HepG2 (cell line): ENCODE results near the gene ZNF276. TPM values are rescaled to one million over a fixed set of nuclear protein-coding genes. Genes with fewer than 3 reads are reported as not detected.

ENCODE experiments used
- AGO2 ChIP-seq: fragments of 200-400 bp; formaldehyde crosslinking; optimal IDR thresholded peaks from 2 replicates; pipeline ENCODE3; 2017; ENCODE audit warnings: mild to moderate bottlenecking, low read depth, low read length, moderate library complexity
- AKNA ChIP-seq: sonication (generic); formaldehyde crosslinking; IDR thresholded peaks from 2 replicates; pipeline ENCODE4 v1.4.0; 2020; ENCODE audit warnings: missing genetic modification reagents, borderline replicate concordance
- ARNT2 ChIP-seq: sonication (generic); formaldehyde crosslinking; IDR thresholded peaks from 2 replicates; pipeline ENCODE4 v1.8.0; 2022; ENCODE audit warnings: mild to moderate bottlenecking, low read depth, missing genetic modification reagents, moderate library complexity
- DPF2 ChIP-seq: sonication (generic); formaldehyde crosslinking; IDR thresholded peaks from 2 replicates; pipeline ENCODE4 v1.4.0; 2020; ENCODE audit warnings: mild to moderate bottlenecking, low read depth, missing genetic modification reagents, borderline replicate concordance
- DRAP1 ChIP-seq: IDR thresholded peaks from 2 replicates; pipeline ENCODE4 v1.6.1; 2016; ENCODE audit warnings: missing genetic modification reagents, missing compliant biosample characterization
- FIP1L1 ChIP-seq: fragments of 200-400 bp; formaldehyde crosslinking; IDR thresholded peaks from 2 replicates; pipeline ENCODE4 v1.6.1; 2018; ENCODE audit warnings: low read depth, mild to moderate bottlenecking, low read length, moderate library complexity, borderline replicate concordance; ENCODE audit not compliant: insufficient read depth
- GATAD2A ChIP-seq: IDR thresholded peaks from 2 replicates; pipeline ENCODE4 v1.6.1; 2016
- HDAC1 ChIP-seq: sonication (generic); formaldehyde crosslinking; IDR thresholded peaks from 2 replicates; pipeline ENCODE4 v1.5.1; 2020; ENCODE audit warnings: mild to moderate bottlenecking, missing genetic modification reagents
- HMGA1 ChIP-seq: sonication (generic); formaldehyde crosslinking; conservative IDR thresholded peaks from 2 replicates; pipeline ENCODE4 v1.4.0; 2020; ENCODE audit warnings: missing genetic modification reagents
- KDM2A ChIP-seq: sonication (generic); formaldehyde crosslinking; IDR thresholded peaks from 2 replicates; pipeline ENCODE4 v1.4.0; 2020; ENCODE audit warnings: low read depth, missing genetic modification reagents, borderline replicate concordance
- KDM3A ChIP-seq: IDR thresholded peaks from 2 replicates; pipeline ENCODE4 v1.6.1; 2018; ENCODE audit warnings: low read depth, missing compliant biosample characterization
- KDM4B ChIP-seq: sonication (generic); formaldehyde crosslinking; IDR thresholded peaks from 2 replicates; pipeline ENCODE4 v1.4.0; 2020; ENCODE audit warnings: missing genetic modification reagents
- MAFF ChIP-seq: IDR thresholded peaks from 2 replicates; pipeline ENCODE4 v1.6.1; 2011; ENCODE audit warnings: low read depth, low read length, improper control_type of control experiment
- NFIC ChIP-seq: IDR thresholded peaks from 2 replicates; pipeline ENCODE4 v1.6.1; 2012; ENCODE audit warnings: mild to moderate bottlenecking, low read length, inconsistent platforms
- POLR2A ChIP-seq, 2 experiments: IDR thresholded peaks; 2 replicates each; pipeline ENCODE4 v1.6.1; 2011; ENCODE audit warnings: low read depth in 2 of 2, low read length in 2 of 2, mild to moderate bottlenecking in 1 of 2, moderate library complexity in 1 of 2; ENCODE audit not compliant: insufficient read depth in 1 of 2
- SIN3B ChIP-seq: fragments of 150-350 bp; IDR thresholded peaks from 2 replicates; pipeline ENCODE4 v1.6.1; 2014; ENCODE audit warnings: low read length
- SKI ChIP-seq: fragments of 450-650 bp; IDR thresholded peaks from one replicate; pipeline ENCODE4 v1.6.1; 2018; ENCODE audit warnings: mild to moderate bottlenecking; ENCODE audit not compliant: partially characterized antibody
- STAT5B ChIP-seq: sonication (generic); formaldehyde crosslinking; IDR thresholded peaks from 2 replicates; pipeline ENCODE4 v1.4.0; 2020; ENCODE audit warnings: missing genetic modification reagents
- TARDBP ChIP-seq: sonication (generic); formaldehyde crosslinking; IDR thresholded peaks from 2 replicates; pipeline ENCODE4 v1.8.0; 2022; ENCODE audit warnings: mild to moderate bottlenecking, missing genetic modification reagents
- ZFP1 ChIP-seq: IDR thresholded peaks from 2 replicates; pipeline ENCODE4 v1.6.1; 2016
- ZIK1 ChIP-seq: sonication (generic); formaldehyde crosslinking; IDR thresholded peaks from 2 replicates; pipeline ENCODE4 v1.5.0; 2020; ENCODE audit warnings: mild to moderate bottlenecking, low read depth, missing genetic modification reagents, borderline replicate concordance
- ZNF292 ChIP-seq: sonication (generic); formaldehyde crosslinking; IDR thresholded peaks from 2 replicates; pipeline ENCODE4 v1.8.1; 2022; ENCODE audit warnings: mild to moderate bottlenecking, low read depth, missing genetic modification reagents, borderline replicate concordance
- ZNF510 ChIP-seq: sonication (generic); formaldehyde crosslinking; IDR thresholded peaks from 2 replicates; pipeline ENCODE4 v1.4.0; 2020; ENCODE audit warnings: low read depth, mild to moderate bottlenecking, missing genetic modification reagents
- ZNF556 ChIP-seq: sonication (generic); formaldehyde crosslinking; IDR thresholded peaks from 2 replicates; pipeline ENCODE4 v1.4.0; 2020; ENCODE audit warnings: mild to moderate bottlenecking, missing genetic modification reagents, borderline replicate concordance
- ZNF75D ChIP-seq: sonication (generic); formaldehyde crosslinking; IDR thresholded peaks from 2 replicates; pipeline ENCODE4 v1.8.1; 2023; ENCODE audit warnings: missing genetic modification reagents, mild to moderate bottlenecking, borderline replicate concordance
- ZNF761 ChIP-seq: sonication (generic); formaldehyde crosslinking; conservative IDR thresholded peaks from 2 replicates; pipeline ENCODE4 v1.4.0; 2020; ENCODE audit warnings: mild to moderate bottlenecking, missing genetic modification reagents
- ZSCAN21 ChIP-seq: sonication (generic); formaldehyde crosslinking; IDR thresholded peaks from 2 replicates; pipeline ENCODE4 v1.8.0; 2022; ENCODE audit warnings: mild to moderate bottlenecking, missing genetic modification reagents, moderate library complexity, borderline replicate concordance
- polyA plus RNA-seq, 8 experiments: library from polyadenylated mRNA; depleted of rRNA in 3 of 8; stranded (reverse) in 7 of 8; unstranded in 1 of 8; fragments of >200 nt; fragmentation: Illumina TruSeq in 4 of 8; extraction: Trizol in 4 of 8; gene quantifications; 2 replicates each; pipeline versions ENCODE4 v1.2.1 to v1.2.3, GENCODE V29; 2011 to 2016; ENCODE audit warnings: low read depth in 4 of 8, missing spikeins in 1 of 8, mixed read lengths in 1 of 8; ENCODE audit not compliant: insufficient read depth in 1 of 8
- total RNA-seq, 5 experiments: library from RNA; depleted of rRNA; stranded (reverse); fragments of >200 nt; fragmentation: Illumina TruSeq; extraction: Trizol; gene quantifications; 2 replicates each; pipeline ENCODE4 v1.2.3, GENCODE V29; 2016; ENCODE audit warnings: low read depth in 1 of 5

Gene ZNF276
- total and polyA plus RNA-seq, 2 of the 13 experiments (the other 11 are each of a cell fraction or from before 2014, with no cell fraction given): 17.7 to 18.0 TPM

GRCh38 chr16:89693931-89694783 lies 27.2 kb upstream of the ZNF276 start (continued):
- TF ChIP-seq ZNF761 (CRISPR knock-in tag): 0 out of 2 replicates have a peak, but pooled peaks have one; percentile 57
- peak; percentile 67 for TF ChIP-seq GATAD2A (CRISPR knock-in tag)
- TF ChIP-seq POLR2A (IDR thresholded peaks at IDR 0.05; ENCODE audit: insufficient read depth in 1 of 2, low read depth in 2 of 2, low read length in 2 of 2): 0 out of 4 replicates have a peak, but pooled peaks of 1 of the 2 experiments have one; percentile 13
- peak; percentile 24 for TF ChIP-seq DRAP1
- TF ChIP-seq ZFP1: no peak
- TF ChIP-seq HDAC1 (CRISPR knock-in tag): peak; percentile 87
- peak; percentile 16; the same call in 1 of the 2 replicates for TF ChIP-seq ZNF510 (CRISPR knock-in tag)
- no peak for TF ChIP-seq ZNF75D (CRISPR knock-in tag)
- no peak for TF ChIP-seq FIP1L1
- peak; percentile 62; the same call in 1 of the 2 replicates for TF ChIP-seq KDM4B (CRISPR knock-in tag)
- TF ChIP-seq MAFF: no peak
- no peak for TF ChIP-seq AKNA (CRISPR knock-in tag)
- no peak for TF ChIP-seq SIN3B
- no peak for TF ChIP-seq HMGA1
- TF ChIP-seq NFIC: no peak
- TF ChIP-seq SKI: peak; percentile 98
- peak; percentile 20 for TF ChIP-seq AGO2
- TF ChIP-seq STAT5B (CRISPR knock-in tag): no peak
- peak; percentile 52; the same call in 1 of the 2 replicates for TF ChIP-seq TARDBP (CRISPR knock-in tag)
- peak; percentile 35; the same call in 1 of the 2 replicates for TF ChIP-seq ARNT2 (CRISPR knock-in tag)
- no peak for TF ChIP-seq KDM2A (CRISPR knock-in tag)
- no peak; the same call in 1 of the 2 replicates for TF ChIP-seq ZNF556
- TF ChIP-seq ZIK1 (CRISPR knock-in tag): no peak
- peak; percentile 84; the same call in 1 of the 2 replicates for TF ChIP-seq KDM3A (CRISPR knock-in tag)
- TF ChIP-seq ZSCAN21 (CRISPR knock-in tag): 0 out of 2 replicates have a peak, but pooled peaks have one; percentile 29
- no peak; the same call in 1 of the 2 replicates for TF ChIP-seq DPF2 (CRISPR knock-in tag)
- no peak for TF ChIP-seq ZNF292
